ENCODE measurements around the gene SLC38A2. TPM values are rescaled to one million over a fixed set of nuclear protein-coding genes. Genes with fewer than 3 reads are reported as not detected.
"Not testable (repeated sequence)": the region's sequence is repeated elsewhere in the genome, so short reads cannot be mapped to it uniquely, and the experiment has no call there.

SLC38A2 gene
- polyA plus RNA-seq, 5 donors: 109 to 213 (median 169) TPM

- DNase-seq: no peak
These were observed 33.5 kb downstream of the SLC38A2 start for GRCh38 chr12:46339051-46339450.

GRCh38 chr12:46332260-46332659 is 40.3 kb downstream of the SLC38A2 start:
- DNase-seq: no peak

DNA sequence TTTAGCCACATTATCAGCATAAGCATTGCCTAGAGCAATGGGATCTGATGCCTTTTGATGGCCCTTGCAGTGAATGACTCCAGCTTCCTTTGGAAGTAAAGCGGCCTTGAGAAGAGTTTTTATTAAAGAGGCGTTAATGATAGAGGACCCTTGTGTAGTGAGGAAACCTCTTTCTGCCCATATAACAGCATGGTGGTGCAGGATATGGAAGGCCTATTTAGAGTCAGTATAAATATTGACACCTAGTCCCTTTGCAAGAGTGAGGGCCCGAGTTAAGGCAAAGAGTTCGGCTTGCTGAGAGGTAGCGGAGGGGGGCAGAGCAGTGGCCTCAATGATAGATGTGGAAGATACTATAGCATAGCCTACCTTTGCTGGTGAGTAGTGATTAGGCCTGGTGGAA is 47.5 kb downstream of the SLC38A2 start:
- DNase-seq: not testable (repeated sequence)

- no peak for DNase-seq
These were observed 51.8 kb downstream of the SLC38A2 start for GRCh38 chr12:46320731-46321130.

GRCh38 chr12:46318037-46318436 is 54.5 kb downstream of the SLC38A2 start:
- no peak for DNase-seq

Other genes with a start within 250 kb of the SLC38A2 start
- gene SLC38A1, start 103.7 kb downstream of the SLC38A2 start, polyA plus RNA-seq (ENCODE audit: insufficient read depth in 1 of 5, insufficient read length in 5 of 5, low replicate concordance in 1 of 5): 10 to 100 TPM; 17.2 to 34.0 (median 26.5) TPM